Prostate gland (tissue), 2 donors: ENCODE data around the gene NTNG2. TPM values are rescaled to one million over a fixed set of nuclear protein-coding genes. Genes with fewer than 3 reads are reported as not detected.

Source experiments
- DNase-seq: peaks from one replicate; pipeline ENCODE4 v3.0.0-alpha.2; 2019; ENCODE audit warnings: low spot score
- H3K27ac ChIP-seq, 2 donors: fragments of 200-600 bp; sonication (generic); 2 replicates each; pipeline ENCODE4 v1.5.1; 2017 to 2019
- H3K27me3 ChIP-seq: fragments of 200-600 bp; sonication (generic); replicated peaks from 2 replicates; pipeline ENCODE4 v1.5.1; 2019; ENCODE audit not compliant: insufficient read depth
- H3K36me3 ChIP-seq, 2 donors: fragments of 200-600 bp; sonication (generic); 1 replicate in 1 of 2; 2 replicates in 1 of 2; pipeline versions ENCODE4 v1.5.1 to v1.8.1; 2017 to 2019
- H3K4me1 ChIP-seq: fragments of 200-600 bp; sonication (generic); replicated peaks from 2 replicates; pipeline ENCODE4 v1.5.1; 2019
- H3K4me3 ChIP-seq, 2 donors: fragments of 200-600 bp; sonication (generic); 2 replicates each; pipeline ENCODE4 v1.5.1; 2017 to 2019
- H3K9me3 ChIP-seq: fragments of 200-600 bp; sonication (generic); 2 replicates; pipeline ENCODE4 v1.5.1; 2017
- CTCF ChIP-seq, 4 experiments: fragments of 200-600 bp in 2 of 4; fragments of 450-650 bp in 2 of 4; sonication (generic) in 2 of 4; IDR thresholded peaks; 1 replicate in 3 of 4; 2 replicates in 1 of 4; pipeline ENCODE4 v1.5.1; 2016 to 2019; ENCODE audit warnings: antibody characterized with exemption in 4 of 4, mild to moderate bottlenecking in 2 of 4, moderate library complexity in 2 of 4
- POLR2A ChIP-seq: fragments of 450-650 bp; IDR thresholded peaks from one replicate; pipeline ENCODE4 v1.6.1; 2016; ENCODE audit warnings: antibody characterized with exemption, mild to moderate bottlenecking
- POLR2AphosphoS5 ChIP-seq: sonication (generic); formaldehyde crosslinking; IDR thresholded peaks from one replicate; pipeline ENCODE4 v1.6.1; 2017; ENCODE audit warnings: antibody characterized with exemption
- WGBS: methylation state at CpG from one replicate; pipeline ENCODE4 v1.1.5; 2018; 5-methylcytosine and 5-hydroxymethylcytosine counted together
- intact Hi-C: fragments of 100-400 bp; cut with DNase I; formaldehyde crosslinking; loops from one replicate; pipeline ENCODE4 v1.14.2; 2022
- total RNA-seq, 2 donors: library from RNA; depleted of rRNA; stranded (reverse); fragments of >200 nt; gene quantifications; one replicate each; pipeline ENCODE4 v1.1.0, GENCODE V29; 2016

Gene NTNG2
- total RNA-seq, 2 donors from 2014 or later: 12.7 to 37.4 TPM

GRCh38 chr9:132150256-132150655 is 11.6 kb upstream of the NTNG2 start:
- no peak for TF ChIP-seq POLR2AphosphoS5
- TF ChIP-seq POLR2A: no peak
- TF ChIP-seq CTCF (IDR thresholded peaks at IDR 0.05): no peak
- 74% methylated on average over 10 of the region's 10 CpGs for WGBS
- H3K27me3 ChIP-seq: peaks cover 4% of the 10 kb centered on the region
- H3K4me1 ChIP-seq: no peaks in the 10 kb centered on the region
- no peak overlapping the region for H3K27ac ChIP-seq
- H3K36me3 ChIP-seq: no peaks in the 10 kb centered on the region
- no peak for DNase-seq
- no peak overlapping the region for H3K4me3 ChIP-seq
- intact Hi-C loops: no loop called here
- H3K9me3 ChIP-seq: no peaks in the 10 kb centered on the region

GRCh38 chr9:132151118-132151517 is 10.7 kb upstream of the NTNG2 start:
- Histone ChIP-seq H3K27me3 (peaks cover 4% of the 10 kb centered on the region), H3K36me3 (no peaks in the 10 kb centered on the region), H3K4me3 (no peak overlapping the region), H3K27ac (no peak overlapping the region), H3K9me3 (no peaks in the 10 kb centered on the region), H3K4me1 (no peaks in the 10 kb centered on the region)
- no peak for DNase-seq
- TF ChIP-seq POLR2AphosphoS5: no peak
- WGBS: 90% methylated on average over 4 of the region's 4 CpGs
- intact Hi-C loops: no loop called here

- no peaks in the 10 kb centered on the region for H3K4me1 ChIP-seq
- 95% methylated on average over 10 of the region's 10 CpGs for WGBS
- H3K27me3 ChIP-seq: peaks cover 4% of the 10 kb centered on the region
- no peak overlapping the region for H3K4me3 ChIP-seq
- no peaks in the 10 kb centered on the region for H3K9me3 ChIP-seq
- H3K27ac ChIP-seq: no peak overlapping the region
- intact Hi-C loops: no loop called here
- TF ChIP-seq CTCF (IDR thresholded peaks at IDR 0.05): no peak
- TF ChIP-seq POLR2AphosphoS5: no peak
- TF ChIP-seq POLR2A: no peak
- no peak for DNase-seq
- no peaks in the 10 kb centered on the region for H3K36me3 ChIP-seq
Observed at GRCh38 chr9:132152231-132152630, 9.6 kb upstream of the NTNG2 start.

GRCh38 chr9:132154863-132155567 is 6.8 kb upstream of the NTNG2 start:
- intact Hi-C loops: no loop called here
- H3K27ac ChIP-seq: no peak overlapping the region
- DNase-seq: no peak
- no peaks in the 10 kb centered on the region for H3K4me1 ChIP-seq
- WGBS: 68% methylated on average over 16 of the region's 16 CpGs
- no peaks in the 10 kb centered on the region for H3K27me3 ChIP-seq
- H3K36me3 ChIP-seq: no peaks in the 10 kb centered on the region
- TF ChIP-seq POLR2AphosphoS5 (no peak), POLR2A (no peak), CTCF (IDR thresholded peaks at IDR 0.05) (no peak)
- no peaks in the 10 kb centered on the region for H3K9me3 ChIP-seq
- no peak overlapping the region for H3K4me3 ChIP-seq

- no peaks in the 10 kb centered on the region for H3K27me3 ChIP-seq
- DNase-seq: no peak
- intact Hi-C loops: no loop called here
- no peaks in the 10 kb centered on the region for H3K9me3 ChIP-seq
- TF ChIP-seq POLR2A (no peak), CTCF (IDR thresholded peaks at IDR 0.05) (no peak), POLR2AphosphoS5 (no peak)
- no peaks in the 10 kb centered on the region for H3K4me1 ChIP-seq
- WGBS: 87% methylated on average over 3 of the region's 3 CpGs
- H3K4me3 ChIP-seq: no peak overlapping the region
- H3K27ac ChIP-seq: no peak overlapping the region
- H3K36me3 ChIP-seq: no peaks in the 10 kb centered on the region
Observed at GRCh38 chr9:132155568-132155895, 6.3 kb upstream of the NTNG2 start.
